Stimulated activated CD4-positive, alpha-beta T cell treated with anti-CD3 and anti-CD28 coated beads, Interleukin-4, amount 100 ng/mL, for 24 hours (primary cell): ENCODE results near the gene ATP2B2.

ENCODE experiments used
- DNase-seq: peaks from one replicate; pipeline ENCODE4 v3.0.0-alpha.2; 2020

ATP2B2 gene

DNA sequence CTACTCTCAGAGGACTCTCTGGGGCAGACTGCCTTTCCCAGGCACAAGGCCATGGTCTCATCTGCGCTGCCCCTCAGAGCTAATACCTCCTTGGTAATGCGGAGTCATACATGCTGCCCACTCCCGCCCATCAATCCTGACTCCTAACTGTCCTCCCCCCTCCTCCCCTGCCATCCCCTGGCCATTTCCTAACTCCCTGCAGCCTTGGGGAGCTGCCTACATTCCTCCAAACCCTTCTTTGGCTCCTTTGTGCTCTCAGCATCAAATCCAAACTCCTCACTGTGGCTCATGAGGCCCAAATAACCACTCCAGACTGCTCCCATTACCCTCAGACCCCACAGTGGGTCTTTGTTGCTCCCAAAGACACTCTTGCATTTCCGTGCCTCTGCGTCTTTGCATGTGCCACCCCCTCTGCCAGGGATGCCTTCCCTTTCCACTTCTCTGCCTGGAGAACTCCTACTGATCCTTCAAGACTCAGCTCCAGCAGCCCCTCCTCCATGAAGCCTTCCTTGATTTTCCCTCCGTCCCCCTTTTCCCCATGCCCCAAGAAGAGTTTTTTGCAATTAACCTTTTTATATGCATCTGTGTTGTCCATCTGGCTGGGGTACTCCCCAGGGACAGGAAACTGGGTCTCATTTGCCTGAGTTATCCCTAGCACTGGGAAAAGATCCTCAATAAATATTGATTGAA, 5.5 kb upstream of the ATP2B2 start:
- DNase-seq: no peak

DNA sequence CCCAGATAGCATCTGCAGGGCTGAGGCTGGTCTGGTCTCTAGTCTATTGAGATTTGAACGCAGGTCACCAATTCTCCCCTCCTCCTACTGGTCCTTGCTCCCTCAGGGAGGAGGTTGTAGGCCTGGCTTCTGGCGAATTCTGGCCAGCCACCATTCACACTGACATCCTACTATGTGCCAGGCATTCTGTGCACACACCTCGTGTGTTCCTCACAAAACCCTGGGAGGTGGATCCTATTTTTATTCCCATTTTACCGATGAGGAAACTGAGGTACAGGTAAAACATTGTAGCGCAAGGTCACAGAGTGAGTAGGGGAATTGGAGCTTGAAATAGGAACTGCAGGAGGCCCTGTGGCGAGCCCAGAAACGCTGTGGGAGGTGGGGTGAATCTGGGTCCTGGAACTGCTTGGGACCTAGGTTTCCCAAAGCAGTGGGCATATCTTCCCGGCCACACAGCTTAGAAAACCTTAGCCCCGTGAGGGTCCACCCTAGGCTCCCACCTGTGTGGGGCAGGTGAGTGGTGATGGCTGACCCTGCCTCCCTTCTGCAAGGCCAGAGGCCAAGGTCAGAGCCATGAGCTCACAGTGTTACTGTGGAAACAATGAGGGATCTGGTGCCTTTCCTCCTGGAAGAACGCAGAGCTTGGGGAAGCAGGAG, 4.8 kb upstream of the ATP2B2 start:
- DNase-seq: no peak

DNA sequence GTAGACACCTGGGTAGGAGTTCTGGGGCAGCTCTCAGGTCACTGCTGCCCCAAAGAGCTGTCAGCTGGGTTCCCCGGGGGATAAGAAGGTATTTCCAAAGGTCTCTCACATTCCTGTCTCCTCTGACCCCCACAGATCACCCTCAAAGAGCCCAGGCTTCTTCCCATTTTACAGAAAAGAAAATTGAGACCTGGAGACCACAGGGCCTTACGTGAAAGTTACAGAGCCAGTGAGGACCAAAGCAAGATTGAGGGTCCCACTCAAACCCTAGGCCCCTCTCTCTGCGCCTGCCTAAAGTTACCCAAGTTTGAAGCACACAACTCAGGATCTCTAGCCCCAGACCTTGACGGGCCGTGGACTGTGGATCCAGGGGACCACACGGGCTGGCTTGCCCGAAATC, 3.9 kb upstream of the ATP2B2 start:
- no peak for DNase-seq

DNA sequence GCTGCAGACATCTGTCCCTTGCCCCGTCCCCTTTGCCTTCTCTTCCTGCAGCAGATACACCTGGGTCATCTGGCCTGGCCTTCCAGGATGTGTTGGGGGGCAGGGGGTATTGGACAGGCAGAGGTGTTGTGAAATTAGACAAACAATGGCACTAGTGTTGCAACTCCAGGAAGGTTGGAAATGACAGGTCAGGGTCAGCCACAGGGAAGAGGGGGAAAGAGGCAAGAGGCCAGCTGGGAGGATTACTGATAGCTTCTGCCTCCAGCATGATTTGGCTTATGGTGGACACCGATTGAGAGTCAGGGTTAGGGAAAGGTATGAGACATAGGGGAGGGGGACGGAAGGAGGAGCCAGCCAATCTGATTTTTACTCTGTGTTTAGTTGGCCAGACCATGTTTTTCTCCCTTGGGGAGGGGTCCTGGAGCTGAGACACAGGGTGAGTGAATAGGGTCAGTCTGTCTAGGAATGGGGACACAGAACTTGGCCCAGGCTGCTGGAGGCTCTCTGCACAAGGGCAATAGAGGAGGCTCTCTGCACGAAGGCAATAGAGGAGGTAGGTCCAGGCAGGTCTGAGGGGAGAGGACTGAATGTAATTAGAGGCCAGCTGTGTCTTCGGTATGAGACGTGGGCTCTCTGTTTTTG, 3.4 kb upstream of the ATP2B2 start:
- DNase-seq: no peak

DNA sequence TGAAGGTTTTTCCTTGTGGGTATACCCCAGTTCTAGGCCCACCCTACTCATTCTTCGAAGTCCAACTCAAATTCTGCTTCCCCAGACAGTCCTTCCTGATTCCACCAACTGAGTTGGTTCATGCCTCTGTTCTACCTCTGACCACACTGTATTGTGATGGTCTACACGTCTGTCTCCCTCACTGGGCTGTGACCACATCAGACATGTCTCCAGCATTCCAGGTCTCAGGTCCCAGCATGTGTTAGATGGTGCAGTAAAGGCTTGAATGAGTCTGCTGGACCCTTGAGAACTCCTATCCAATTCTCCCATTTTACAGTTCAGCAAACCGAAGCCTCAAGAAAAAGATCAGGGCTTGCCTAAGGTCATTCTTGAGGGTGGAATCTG, 2.8 kb upstream of the ATP2B2 start:
- no peak for DNase-seq

DNA sequence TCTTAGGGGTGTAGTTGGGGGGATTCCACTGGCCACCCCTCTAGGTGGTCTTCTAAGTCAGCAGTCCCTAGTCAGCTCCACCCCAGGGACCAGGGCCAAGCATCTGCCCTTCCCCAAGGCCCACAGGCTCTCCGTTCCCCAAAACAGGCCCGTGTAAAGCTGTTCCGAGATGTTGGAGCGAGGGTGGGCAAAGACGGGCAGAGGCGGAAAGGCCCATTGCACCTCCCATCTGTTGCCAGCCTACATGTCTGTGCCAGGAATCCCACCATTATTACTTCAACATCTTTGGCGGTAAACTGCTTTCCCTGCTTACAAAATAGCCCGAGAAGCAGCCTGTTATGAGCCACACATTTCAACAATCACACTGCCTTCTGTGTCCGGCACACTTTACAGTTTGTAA, 1.9 kb upstream of the ATP2B2 start:
- DNase-seq: no peak

DNA sequence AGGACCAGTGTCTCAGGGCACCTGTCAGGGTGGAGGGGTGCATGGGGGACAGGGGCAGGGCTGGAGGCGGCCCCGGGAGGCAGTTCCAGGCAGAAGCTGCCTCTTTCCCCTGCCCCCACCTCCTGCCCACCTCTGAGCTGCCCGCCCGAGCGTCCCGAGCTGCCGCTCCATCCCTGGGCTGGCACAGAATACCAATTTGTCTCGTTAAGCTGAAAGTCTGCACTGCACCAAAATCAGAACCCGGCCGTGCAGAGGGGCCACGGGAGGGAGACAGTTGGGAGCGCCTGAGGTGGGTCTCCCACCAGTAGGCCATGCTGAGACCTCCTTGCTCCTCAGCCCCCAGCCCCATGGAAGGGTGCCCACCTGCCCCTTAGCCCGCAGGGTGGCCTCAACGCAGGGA, 1.3 kb upstream of the ATP2B2 start:
- no peak for DNase-seq

DNA sequence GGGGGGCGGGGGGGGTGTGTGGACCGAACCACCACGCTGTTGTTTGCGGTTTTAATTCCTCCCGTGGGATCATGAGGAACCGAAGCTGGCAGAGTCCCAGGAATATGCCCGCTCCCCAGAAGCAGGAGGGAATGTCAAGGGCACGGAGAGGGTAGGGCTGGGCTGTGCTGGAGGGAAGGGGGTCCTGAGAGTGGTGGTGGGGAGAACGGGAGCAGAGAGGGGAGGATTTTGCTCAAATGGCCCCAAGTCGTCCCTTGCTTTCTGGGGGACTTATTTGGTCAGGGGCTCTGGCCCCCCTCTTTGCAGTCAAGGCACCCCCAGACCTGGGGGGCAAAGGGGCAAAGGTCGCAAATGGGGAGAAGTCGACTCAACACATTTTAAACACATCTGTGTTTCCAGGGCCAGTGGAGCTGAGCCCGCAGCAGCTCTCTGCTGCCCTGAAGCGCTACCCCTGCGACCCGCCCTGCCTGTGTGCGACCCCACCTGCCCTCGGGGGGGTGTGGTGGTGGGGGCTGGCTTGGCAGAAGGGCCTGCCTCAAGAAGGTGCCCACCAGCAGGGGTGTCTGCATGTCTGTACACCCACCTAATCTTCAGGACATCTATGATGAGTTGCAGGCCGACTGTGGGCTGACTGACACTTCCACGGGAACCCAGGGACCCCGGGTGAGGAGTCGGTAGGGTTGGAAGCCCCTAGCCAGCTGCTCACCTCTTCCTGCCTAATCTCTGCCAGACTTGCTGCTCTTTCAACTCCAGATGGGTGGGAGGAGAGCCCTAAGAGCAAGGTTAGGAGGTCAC, 602 bp upstream of the ATP2B2 start:
- no peak for DNase-seq

DNA sequence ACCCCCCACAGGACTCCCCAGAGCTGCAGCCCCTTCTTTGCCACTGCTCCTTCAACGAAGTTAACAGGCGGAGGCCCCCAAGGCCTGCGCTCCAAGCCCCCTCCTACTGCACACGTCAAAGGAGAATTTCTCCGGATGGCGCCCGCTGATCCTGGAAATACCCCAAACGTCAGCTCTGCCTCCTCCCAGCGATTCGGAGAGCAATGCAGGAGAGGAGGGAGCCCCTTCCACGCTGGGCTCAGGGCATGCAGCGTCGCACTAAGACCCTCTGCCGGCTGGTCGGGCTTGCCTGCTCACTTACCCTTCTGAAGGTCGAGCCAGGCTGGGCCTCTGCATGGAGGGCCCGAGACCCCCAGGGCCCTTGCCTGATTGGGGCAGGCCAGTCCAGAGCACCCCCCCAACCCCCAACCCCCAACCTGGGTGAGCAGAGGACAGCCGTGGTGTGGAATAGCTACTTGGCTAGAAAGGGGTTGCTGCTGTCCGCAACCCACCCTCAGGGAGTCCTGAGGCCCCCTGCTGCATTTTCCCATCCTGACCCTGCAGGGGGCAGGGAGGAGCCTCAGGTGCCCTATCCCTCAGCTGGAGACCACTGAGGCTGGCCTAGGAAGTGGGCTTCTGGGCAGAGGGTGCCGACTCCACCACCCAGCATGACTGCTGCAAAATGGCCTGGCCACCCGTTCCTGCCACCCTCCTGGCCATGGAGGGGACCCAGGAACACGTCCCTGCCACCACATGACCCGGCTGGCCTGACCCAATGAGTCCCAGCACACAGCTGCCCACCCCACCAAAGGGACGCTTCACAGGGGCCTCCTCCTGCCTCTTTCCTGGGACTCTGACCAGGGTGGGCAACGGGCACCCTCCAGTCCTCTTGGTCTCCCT, 976 bp downstream of the ATP2B2 start:
- DNase-seq: no peak

DNA sequence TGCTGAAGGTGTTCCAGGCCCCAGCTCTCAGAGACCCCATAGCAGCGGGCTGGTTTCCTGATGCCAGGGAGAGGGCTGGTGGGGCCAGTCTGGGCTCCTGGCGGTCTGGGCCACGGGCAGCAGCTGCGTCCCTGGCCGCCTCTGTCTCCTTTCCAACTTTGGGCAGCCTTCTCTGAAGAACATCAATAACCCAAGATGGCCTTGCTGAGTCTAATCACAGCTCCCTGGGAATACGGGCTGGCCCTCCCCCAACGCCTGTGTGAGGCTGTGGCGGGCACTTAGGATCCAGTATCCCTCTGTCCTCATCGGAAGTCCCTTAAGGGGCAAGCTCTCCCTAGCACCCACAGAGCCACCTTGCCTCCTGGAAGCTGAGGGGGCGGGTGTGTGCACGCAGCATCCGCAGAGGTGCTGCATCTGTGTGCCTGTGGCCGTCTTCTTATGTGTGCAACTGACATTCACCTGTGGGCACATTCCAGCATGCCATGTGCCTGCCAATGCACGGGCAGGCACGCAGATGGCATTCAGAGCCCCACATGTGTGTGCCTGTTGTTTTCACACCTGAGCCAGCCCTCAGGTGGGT, 2.1 kb downstream of the ATP2B2 start:
- DNase-seq: no peak

DNA sequence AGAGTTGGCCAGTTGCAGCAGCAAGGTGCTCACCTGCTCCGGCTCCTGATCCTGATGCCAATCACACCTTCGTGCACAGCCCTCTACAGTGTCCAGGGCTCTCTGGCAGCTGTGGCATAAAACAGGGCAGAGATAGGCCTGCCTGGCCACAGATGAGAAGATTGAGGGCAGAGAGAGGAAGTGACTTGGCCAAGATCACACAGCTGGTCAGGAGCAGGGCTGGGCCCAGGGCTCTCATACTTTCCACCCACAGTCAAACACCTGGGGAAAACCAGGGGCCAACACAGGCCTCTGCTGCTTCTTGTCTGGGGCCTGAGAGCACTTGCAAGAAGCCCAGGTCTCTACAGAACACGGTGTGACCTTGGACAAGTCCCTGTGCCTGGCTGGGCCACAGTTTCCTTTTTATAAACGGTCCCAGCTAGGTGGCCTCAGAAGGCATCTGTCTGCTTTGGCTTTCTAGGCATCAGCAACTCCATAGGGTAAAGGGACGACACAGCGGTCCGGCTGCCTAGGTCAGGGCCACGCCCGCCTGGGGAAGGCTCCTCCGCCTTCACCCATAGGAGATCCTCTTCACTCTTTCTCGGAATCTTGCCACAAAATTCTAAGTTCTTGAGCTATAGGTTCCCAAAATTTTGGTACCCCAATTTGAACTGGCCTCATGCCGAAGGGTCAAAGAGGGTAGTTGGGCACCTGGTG, 3.1 kb downstream of the ATP2B2 start:
- no peak for DNase-seq

DNA sequence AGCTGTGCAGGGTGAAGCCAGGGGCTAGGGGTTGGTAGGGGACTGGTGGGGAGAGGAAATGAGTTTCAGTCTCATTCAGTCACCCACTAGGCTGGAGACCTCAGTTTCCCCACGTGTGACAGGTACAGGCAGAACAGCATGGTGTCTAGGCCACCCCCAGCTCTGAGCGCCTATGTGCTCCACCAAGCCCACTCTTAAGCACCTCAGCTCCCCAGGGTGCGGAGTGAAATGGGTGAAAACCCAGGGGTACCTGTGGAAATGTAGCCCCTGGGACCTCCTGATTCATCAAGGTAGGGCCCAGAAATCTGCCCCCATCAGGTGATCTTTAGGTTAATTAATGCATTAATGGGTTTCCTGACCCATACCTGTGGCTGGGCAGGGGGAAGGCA, 3.7 kb downstream of the ATP2B2 start:
- no peak for DNase-seq

DNA sequence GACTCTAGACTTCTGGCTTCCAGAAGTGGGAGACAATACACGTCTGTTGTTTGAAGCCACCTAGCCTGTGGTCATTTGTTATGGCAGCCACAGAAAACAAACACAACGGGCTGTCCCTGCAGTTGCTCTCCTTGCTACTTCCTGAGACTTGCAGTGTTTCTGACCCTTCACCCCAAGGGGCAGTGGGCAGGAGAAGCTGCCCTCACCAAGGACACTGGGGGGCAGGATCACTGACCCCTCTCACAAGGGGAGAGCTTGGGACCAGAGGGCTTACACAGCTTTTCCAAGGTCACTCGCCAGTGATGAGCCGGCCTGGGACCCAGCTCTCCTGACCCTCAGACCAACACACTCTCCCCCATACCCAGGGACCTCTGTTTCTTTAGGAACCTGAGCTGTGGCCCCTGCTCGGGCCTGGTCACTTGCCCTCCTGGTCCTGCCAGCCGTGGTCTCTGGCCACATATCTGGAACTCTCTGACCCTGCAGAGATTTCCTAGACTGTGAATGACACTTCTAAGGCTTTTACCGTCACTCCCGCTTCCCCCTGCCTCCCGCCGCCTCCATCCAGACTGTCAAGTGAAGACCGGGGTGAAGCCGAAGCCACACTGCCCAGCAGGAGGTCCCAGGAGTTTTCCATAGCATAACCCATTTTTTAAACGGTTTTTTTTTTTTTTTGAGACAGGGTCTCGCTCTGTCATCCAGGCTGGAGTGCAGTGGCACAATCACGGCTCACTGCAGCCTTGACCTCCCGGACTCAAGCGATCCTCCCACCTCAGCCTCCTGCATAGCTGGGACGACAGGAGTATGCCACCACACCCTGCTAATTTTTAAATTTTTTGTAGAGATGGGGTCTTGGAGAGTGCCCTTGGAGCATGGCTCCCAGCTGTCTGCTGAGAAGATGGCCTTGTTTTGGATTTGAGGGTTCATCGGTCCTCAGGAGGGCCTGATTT, 4.4 kb downstream of the ATP2B2 start:
- DNase-seq: no peak

DNA sequence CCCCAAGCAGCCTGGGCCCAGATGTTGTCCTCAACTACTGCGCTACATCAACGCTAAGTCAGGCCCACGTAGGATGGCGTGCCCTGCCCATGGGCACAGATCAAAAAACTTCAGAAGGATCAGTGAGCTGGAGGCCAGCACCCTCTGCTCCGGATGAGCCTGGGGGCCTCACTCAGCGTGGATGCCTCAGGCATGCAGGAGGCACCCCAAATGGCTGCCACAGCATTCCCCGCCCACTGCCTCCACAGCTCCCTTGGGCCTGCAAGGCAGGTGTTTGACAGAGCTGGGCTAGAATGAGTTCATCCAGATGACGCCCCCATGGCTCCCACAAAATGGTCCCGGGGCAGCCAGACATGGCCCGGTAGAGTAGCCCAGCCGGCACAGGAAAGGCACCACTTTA, 7.1 kb downstream of the ATP2B2 start:
- DNase-seq: no peak

DNA sequence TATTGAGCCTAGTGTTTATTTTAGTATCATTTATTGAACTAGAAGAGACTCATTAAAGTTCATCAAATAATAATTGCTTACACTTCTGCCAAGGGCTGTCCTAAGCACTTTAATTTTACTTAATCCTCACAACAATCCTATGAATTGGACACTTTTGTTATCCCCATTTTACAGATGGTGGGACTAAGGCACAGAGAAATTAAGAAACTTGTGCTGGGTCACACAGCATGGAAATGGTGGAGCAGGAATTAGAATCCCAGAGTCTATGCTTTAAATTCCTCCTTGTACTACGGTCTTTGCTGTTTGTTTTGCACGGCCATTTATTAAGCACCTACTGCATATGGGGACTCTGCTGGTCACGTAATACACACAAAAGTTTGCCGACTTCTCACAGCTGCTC, 7.9 kb downstream of the ATP2B2 start:
- DNase-seq: no peak

DNA sequence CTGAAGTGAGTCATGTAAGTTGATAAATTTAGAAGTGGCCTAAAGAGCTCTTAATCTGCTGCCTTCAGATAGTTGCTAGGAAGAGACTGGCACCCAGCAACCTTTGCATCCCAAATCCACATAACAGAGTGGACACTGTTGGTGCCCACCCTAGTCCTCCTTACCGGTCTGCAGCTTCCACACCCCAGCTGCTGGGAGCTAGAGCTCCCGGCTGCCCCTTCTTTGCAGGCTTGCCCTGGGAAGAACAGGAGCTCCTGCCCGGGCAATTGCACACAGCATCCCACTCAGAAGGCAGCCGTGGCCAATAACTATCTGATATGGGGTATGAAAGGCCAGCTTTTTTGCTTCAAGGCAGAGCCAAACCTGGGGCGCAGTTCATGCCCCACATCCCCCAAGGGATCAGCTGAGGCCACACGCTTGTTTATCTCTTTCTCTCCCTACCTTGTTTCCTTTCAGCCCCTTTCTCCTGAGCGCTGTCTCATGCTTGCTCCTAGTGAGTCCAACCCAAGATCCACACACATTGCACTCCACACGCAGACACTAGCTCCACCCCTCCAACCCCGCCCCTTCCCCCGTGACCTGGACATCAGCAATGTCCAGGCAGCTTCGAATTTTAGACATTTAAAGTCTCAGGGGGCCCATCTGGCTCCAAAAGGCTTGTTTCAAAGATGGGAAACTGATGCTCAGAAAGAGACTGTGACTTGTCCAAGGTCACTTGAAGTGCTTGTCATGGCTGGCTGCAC, 9.1 kb downstream of the ATP2B2 start:
- no peak for DNase-seq

DNA sequence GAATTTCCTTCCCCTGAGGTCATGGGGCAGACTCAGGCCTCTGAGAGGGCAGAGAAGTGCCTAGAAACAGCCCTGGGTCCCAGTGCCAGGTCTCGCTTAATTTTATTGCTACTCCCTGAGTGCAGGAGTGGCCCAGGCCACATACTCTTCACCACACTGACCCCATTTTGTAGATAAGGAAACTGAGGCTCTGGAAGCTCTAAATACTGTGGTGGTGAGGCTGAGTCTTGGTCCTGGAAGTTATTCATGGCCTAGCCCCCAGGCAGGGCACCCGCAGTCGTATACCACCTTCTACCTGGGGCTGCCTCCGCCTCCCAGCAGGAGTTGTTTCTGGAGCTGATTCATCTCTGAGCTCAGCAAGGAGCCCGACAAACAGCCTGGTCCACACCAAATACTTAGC, 9.8 kb downstream of the ATP2B2 start:
- no peak for DNase-seq

DNA sequence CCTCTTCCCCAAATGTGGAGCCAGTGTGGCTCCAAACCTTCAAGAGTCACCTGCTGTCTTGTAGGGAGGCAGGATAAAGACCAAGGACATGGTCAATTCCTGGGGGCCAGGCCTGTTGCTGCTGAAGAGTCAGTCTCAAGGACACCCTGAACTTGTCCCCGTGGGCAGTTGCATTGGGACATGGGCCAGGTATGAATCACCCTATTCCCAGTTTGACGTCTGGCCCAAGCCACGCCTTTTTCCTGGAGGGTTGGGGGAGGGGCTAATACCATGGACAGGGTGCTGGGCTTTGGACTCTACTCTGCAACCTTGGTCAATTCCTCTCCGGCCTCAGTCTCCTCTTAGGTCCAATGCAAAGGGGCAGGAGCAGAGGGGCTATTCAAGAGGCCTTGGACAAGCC, 10.4 kb downstream of the ATP2B2 start:
- no peak for DNase-seq

DNA sequence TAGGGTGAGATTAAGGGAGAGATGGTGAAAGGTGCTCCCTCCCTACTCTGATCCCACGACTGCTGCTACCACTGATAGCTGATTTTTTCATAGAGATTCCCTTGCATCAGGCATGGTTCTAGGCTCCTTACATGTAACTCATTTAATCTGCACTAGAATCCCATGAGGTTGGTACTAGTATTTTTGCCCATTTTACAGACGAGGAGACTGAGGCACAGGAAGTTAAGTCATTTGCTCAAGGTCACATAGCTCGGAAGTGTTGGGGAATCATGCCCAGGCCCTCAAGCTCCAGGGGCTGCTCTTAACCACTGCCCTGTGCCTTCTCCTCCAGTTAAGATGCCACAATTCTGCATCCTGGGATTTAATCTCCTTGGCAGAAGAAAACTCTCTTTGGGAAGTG, 11.2 kb downstream of the ATP2B2 start:
- no peak for DNase-seq

DNA sequence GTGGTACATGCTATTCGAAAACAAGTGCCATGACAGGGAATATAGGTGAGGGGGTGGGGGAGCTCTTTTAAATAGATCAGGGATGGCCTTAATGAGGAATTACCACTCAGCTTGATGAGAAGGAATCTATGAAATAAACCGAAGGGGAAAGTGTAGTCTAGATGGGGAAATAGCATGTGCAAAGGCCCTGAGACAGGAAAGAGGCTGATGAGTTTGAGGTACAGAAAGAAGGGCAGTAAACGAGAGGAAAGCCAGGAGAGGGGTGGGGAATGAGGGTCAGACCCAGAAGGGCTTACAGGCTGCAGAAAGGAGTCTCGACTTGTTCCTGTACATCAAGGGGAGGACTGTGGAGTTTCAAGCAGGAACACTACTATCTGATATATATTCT, 12.2 kb downstream of the ATP2B2 start:
- no peak for DNase-seq
